ENCODE data around the gene C1orf94. TPM values are rescaled to one million over a fixed set of nuclear protein-coding genes. Genes with fewer than 3 reads are reported as not detected.

The C1orf94 gene
- total and polyA plus RNA-seq, 2 of the 4 experiments (the other 2 are of a cell fraction) = not detected

- no peak overlapping the region for H2BK15ac ChIP-seq (ENCODE audit: low read depth, low read length)
- no peak overlapping the region for H3K14ac ChIP-seq (replicated peaks; ENCODE audit: low read depth, low read length)
- no peak for TF ChIP-seq CEBPB (IDR thresholded peaks at IDR 0.05; ENCODE audit: low read depth, low read length)
- TF ChIP-seq POLR2A (IDR thresholded peaks at IDR 0.05; ENCODE audit: low read depth, low read length) = no peak
- TF ChIP-seq SMC3 (IDR thresholded peaks at IDR 0.05; ENCODE audit: low read depth, low read length) = no peak
- no peak for TF ChIP-seq RCOR1 (IDR thresholded peaks at IDR 0.05; ENCODE audit: insufficient replicate concordance, low read length)
- no peak for TF ChIP-seq MAFK (IDR thresholded peaks at IDR 0.05; ENCODE audit: low read depth, low read length)
- TF ChIP-seq CHD1 (IDR thresholded peaks at IDR 0.05; ENCODE audit: low read depth, low read length) = no peak
- TF ChIP-seq RFX5 (IDR thresholded peaks at IDR 0.05; ENCODE audit: low read depth, low read length) = no peak
- TF ChIP-seq USF2 (IDR thresholded peaks at IDR 0.05; ENCODE audit: low read depth, low read length) = no peak
- TF ChIP-seq FOS (IDR thresholded peaks at IDR 0.05; ENCODE audit: low read depth, low read length) = no peak
- TF ChIP-seq BHLHE40 (IDR thresholded peaks at IDR 0.05; ENCODE audit: low read depth, low read length) = no peak
- no peak for TF ChIP-seq ELK1 (IDR thresholded peaks at IDR 0.05; ENCODE audit: borderline replicate concordance, low read depth, low read length)
- no peak for TF ChIP-seq RAD21 (IDR thresholded peaks at IDR 0.05; ENCODE audit: low read length)
- no peak for TF ChIP-seq CTCF (conservative IDR thresholded peaks at IDR 0.05; ENCODE audit: low read depth, low read length)
- no peak for TF ChIP-seq MXI1 (IDR thresholded peaks at IDR 0.05; ENCODE audit: borderline replicate concordance, low read depth, low read length)
- no peak for TF ChIP-seq NFE2L2 (IDR thresholded peaks at IDR 0.05; ENCODE audit: low read depth, low read length)
- no peak for TF ChIP-seq MAZ (IDR thresholded peaks at IDR 0.05; ENCODE audit: borderline replicate concordance, low read depth, low read length)
- in situ Hi-C loops (cut with MboI; ENCODE audit: low sequenced_read_pairs) = no loop called here
- no peak overlapping the region for H3K56ac ChIP-seq (ENCODE audit: extremely low read depth, insufficient read depth, low read length)
- no peak overlapping the region for H3K27ac ChIP-seq (ENCODE audit: insufficient read depth, low read length)
- no peak for ATAC-seq (ENCODE audit: low read depth)
- no peak overlapping the region for H4K91ac ChIP-seq (ENCODE audit: insufficient read depth, low read depth, low read length)
- H3K23ac ChIP-seq (ENCODE audit: low read depth, low read length) = no peak overlapping the region
- dilution Hi-C loops (cut with HindIII; ENCODE audit: low sequenced_read_pairs, unreplicated experiment) = no loop called here
- H3K4ac ChIP-seq (ENCODE audit: low read depth, low read length) = no peak overlapping the region
- no peaks in the 10 kb centered on the region for H3K9me1 ChIP-seq (ENCODE audit: insufficient read depth, low read length)
- no peak overlapping the region for H2BK20ac ChIP-seq (ENCODE audit: low read depth, low read length)
- no peak for DNase-seq
- intact Hi-C loops (cut with micrococcal nuclease) = no loop called here
- no peak overlapping the region for H2BK120ac ChIP-seq (ENCODE audit: low read depth, low read length)
- no peaks in the 10 kb centered on the region for H3K36me3 ChIP-seq (ENCODE audit: control insufficient read depth, insufficient read depth, low read length)
- no peaks in the 10 kb centered on the region for H4K20me1 ChIP-seq (ENCODE audit: insufficient read depth, low read length)
- no peak overlapping the region for H2AK5ac ChIP-seq (ENCODE audit: low read depth, low read length)
- no peak overlapping the region for H2AK9ac ChIP-seq (replicated peaks; ENCODE audit: low read depth, low read length, poor library complexity)
- H3K9ac ChIP-seq (ENCODE audit: low read depth, low read length) = no peak overlapping the region
- H3K4me2 ChIP-seq (ENCODE audit: low read depth, low read length) = no peak overlapping the region
- WGBS, 2 experiments (ENCODE audit: extremely low coverage in 2 of 2, insufficient read length in 1 of 2) = no CpG with 5 or more reads among the region's 2 CpGs
- no peak overlapping the region for H2BK5ac ChIP-seq (ENCODE audit: low read depth, low read length, poor library complexity, severe bottlenecking)
- no peak overlapping the region for H2AFZ ChIP-seq (replicated peaks; ENCODE audit: low read length, poor library complexity)
- H3K4me1 ChIP-seq (ENCODE audit: control insufficient read depth, insufficient read depth, low read length) = no peaks in the 10 kb centered on the region
- H4K8ac ChIP-seq (ENCODE audit: low read depth in 2 of 2, low read length in 2 of 2) = no peak overlapping the region
- CTCF ChIA-PET = no interaction called here
- no peaks in the 10 kb centered on the region for H3K27me3 ChIP-seq (ENCODE audit: control insufficient read depth, insufficient read depth, low read length)
- no peak overlapping the region for H3K18ac ChIP-seq (ENCODE audit: low read depth, low read length)
- H4K5ac ChIP-seq (ENCODE audit: low read depth, low read length) = no peak overlapping the region
- H3K4me3 ChIP-seq (ENCODE audit: insufficient read depth, low read depth, low read length) = no peak overlapping the region
- peaks cover 5% of the 10 kb centered on the region for H3K9me3 ChIP-seq (ENCODE audit: control insufficient read depth, insufficient read depth, low read length)
- POLR2A ChIA-PET (ENCODE audit: unreplicated experiment) = no interaction called here
- BruUV-seq (replicated peaks) = no TSS peak
- no peaks in the 10 kb centered on the region for H3K79me1 ChIP-seq (ENCODE audit: low read depth in 1 of 2, low read length in 2 of 2)
Measured at GRCh38 chr1:34178072-34178471, 1.4 kb downstream of the C1orf94 start.
